Sigmoid colon (tissue), 4 donors: ENCODE measurements around the gene SPINK4.

Experiments used
- EP300 ChIP-seq, 4 donors: sonication (generic); formaldehyde crosslinking; IDR thresholded peaks; one replicate each; pipeline ENCODE4 v1.6.1; 2017; ENCODE audit warnings: antibody characterized with exemption in 4 of 4
- POLR2A ChIP-seq, 2 donors: fragments of 450-650 bp; IDR thresholded peaks; one replicate each; pipeline ENCODE4 v1.6.1; 2016; ENCODE audit warnings: antibody characterized with exemption in 2 of 2, mild to moderate bottlenecking in 2 of 2, moderate library complexity in 2 of 2
- POLR2AphosphoS5 ChIP-seq, 4 donors: sonication (generic); formaldehyde crosslinking; IDR thresholded peaks; one replicate each; pipeline ENCODE4 v1.6.1; 2017; ENCODE audit warnings: antibody characterized with exemption in 4 of 4
- TF ChIP-seq, protein P1 (sequence below), 4 experiments: fragments of 450-650 bp in 3 of 4; fragments of 200-600 bp in 1 of 4; IDR thresholded peaks; one replicate each; pipeline ENCODE4 v1.5.1; 2016 to 2019; ENCODE audit warnings: antibody characterized with exemption in 4 of 4, mild to moderate bottlenecking in 3 of 4, moderate library complexity in 2 of 4

DNA sequence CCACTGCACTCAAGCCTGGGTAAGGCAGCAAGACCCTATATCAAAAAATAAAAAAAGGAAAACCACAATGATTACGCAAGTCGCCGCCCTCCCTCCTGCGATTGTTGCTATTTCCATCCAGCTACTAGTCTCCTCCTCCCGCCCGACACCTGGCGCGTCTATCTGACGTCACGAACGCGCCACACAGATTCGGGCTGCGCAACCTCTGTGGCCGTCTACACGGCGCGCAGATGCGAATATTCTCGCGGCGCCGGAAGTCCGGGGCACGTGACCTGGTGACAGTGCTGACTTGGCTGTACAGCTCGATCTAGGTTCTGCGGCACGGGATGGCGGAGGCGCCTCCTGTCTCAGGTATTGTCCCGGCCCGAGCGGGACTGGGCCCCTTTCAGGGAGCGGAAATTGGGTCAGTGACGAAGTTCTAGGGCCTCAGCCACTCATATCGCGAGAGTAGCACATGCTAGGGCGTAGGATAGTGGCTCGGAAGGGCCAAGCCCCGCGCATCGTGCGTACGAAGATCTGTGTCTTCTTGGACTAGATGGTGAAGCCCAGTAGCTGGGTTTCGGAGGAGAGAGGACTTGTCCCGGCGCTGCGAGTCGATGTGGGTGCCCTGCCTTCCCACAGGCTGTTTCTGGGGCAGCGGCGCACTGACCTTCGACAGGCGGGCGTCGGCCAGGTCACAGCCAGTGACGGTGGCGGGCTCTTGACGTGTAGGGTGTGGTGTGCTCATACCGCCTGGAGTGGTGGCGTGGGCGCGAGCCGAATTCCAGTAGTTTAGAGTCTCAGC, 50.5 kb downstream of the SPINK4 start, which contains the start of gene NFX1:
- peak; percentile 65 to 92 for TF ChIP-seq POLR2A (IDR thresholded peaks at IDR 0.05)
- TF ChIP-seq, protein P1, sequence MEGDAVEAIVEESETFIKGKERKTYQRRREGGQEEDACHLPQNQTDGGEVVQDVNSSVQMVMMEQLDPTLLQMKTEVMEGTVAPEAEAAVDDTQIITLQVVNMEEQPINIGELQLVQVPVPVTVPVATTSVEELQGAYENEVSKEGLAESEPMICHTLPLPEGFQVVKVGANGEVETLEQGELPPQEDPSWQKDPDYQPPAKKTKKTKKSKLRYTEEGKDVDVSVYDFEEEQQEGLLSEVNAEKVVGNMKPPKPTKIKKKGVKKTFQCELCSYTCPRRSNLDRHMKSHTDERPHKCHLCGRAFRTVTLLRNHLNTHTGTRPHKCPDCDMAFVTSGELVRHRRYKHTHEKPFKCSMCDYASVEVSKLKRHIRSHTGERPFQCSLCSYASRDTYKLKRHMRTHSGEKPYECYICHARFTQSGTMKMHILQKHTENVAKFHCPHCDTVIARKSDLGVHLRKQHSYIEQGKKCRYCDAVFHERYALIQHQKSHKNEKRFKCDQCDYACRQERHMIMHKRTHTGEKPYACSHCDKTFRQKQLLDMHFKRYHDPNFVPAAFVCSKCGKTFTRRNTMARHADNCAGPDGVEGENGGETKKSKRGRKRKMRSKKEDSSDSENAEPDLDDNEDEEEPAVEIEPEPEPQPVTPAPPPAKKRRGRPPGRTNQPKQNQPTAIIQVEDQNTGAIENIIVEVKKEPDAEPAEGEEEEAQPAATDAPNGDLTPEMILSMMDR (IDR thresholded peaks at IDR 0.05) = no peak
- TF ChIP-seq POLR2AphosphoS5 (IDR thresholded peaks at IDR 0.05) = peak; percentile 95 to 99 (median 96)
- peak in 2 of 4 donors; percentile 37 to 86 for TF ChIP-seq EP300 (IDR thresholded peaks at IDR 0.05)
